Measurements from ENCODE around the gene NLRP1.

DNA sequence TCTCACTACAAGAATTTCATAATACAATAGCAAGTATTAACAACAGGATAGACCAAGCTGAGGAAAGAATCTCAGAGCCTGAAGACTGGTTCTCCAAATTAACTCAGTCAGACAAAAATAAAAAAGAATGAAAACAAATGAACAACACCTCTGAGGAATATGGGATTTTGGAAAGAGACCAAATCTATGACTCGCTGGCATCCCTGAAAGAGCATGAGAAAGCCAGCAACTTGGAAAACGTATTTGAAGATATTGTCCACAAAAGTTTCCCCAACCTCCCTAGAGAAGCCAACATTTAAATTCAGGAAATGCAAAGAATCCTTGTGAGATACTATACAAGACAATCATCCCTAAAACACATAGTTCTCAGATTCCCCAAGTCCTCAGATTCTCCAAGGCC is 20.9 kb downstream of the NLRP1 start:
- TF ChIP-seq, protein P1, sequence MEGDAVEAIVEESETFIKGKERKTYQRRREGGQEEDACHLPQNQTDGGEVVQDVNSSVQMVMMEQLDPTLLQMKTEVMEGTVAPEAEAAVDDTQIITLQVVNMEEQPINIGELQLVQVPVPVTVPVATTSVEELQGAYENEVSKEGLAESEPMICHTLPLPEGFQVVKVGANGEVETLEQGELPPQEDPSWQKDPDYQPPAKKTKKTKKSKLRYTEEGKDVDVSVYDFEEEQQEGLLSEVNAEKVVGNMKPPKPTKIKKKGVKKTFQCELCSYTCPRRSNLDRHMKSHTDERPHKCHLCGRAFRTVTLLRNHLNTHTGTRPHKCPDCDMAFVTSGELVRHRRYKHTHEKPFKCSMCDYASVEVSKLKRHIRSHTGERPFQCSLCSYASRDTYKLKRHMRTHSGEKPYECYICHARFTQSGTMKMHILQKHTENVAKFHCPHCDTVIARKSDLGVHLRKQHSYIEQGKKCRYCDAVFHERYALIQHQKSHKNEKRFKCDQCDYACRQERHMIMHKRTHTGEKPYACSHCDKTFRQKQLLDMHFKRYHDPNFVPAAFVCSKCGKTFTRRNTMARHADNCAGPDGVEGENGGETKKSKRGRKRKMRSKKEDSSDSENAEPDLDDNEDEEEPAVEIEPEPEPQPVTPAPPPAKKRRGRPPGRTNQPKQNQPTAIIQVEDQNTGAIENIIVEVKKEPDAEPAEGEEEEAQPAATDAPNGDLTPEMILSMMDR (IDR thresholded peaks at IDR 0.05): no peak
- no peak for TF ChIP-seq POLR2A (IDR thresholded peaks at IDR 0.05)

Measured in uterus (tissue), 2 donors.